GM19452 (cell line): ENCODE data around the gene AKAP5.
"Not testable (repeated sequence)": the region's sequence is repeated elsewhere in the genome, so short reads cannot be mapped to it uniquely, and the experiment has no call there.

Experiments
- ATAC-seq: cut with Tn5 transposase; IDR thresholded peaks from one replicate; pipeline ENCODE4 v1.9.1; 2021; ENCODE audit not compliant: unreplicated experiment

Gene AKAP5

DNA sequence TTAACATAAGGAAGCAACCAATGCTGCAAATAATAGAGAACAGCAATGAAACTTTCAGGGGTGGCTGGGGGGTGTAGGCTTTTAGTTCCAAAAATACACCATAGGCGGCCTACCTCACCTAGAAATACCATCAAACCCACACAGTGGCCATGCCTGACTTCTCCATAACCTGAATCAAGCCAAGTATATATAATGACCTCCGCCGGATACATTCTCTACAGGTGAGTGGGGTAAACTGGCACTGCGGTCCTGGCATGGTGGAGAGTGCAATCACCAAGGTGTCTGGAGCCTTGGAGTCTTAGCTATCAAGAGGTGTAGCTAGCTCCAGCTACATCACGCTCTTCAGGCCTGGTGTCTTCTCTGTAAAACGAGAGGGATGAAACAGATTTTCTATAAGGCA lies 37.2 kb downstream of the AKAP5 start:
- ATAC-seq, result no peak

DNA sequence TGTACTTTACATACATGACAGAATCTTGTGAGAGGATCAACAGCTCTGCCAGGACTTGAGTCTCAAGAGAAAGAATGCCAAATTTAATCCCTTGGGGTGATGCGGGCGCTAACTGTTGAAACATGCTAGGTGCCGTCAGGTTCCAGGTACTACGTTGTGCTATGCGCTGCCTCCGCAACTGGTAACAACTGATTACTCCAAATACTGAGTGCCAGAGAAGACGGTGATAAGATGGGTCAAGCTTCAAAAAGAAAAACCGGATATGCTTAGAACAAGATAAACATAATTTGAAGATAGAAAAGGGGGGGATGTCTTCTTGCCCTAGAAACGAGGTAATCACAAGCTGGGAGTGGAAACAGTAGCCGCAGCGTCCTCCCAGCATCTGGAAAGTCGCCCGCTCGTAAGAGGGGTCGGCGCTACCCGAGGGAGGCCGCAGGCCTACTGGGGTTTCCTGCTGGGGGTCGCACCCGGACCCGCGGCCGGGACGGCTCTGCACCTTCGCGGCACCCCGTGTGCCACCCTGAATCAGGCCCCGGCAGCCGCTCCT lies 37.7 kb downstream of the AKAP5 start:
- ATAC-seq, result no peak

DNA sequence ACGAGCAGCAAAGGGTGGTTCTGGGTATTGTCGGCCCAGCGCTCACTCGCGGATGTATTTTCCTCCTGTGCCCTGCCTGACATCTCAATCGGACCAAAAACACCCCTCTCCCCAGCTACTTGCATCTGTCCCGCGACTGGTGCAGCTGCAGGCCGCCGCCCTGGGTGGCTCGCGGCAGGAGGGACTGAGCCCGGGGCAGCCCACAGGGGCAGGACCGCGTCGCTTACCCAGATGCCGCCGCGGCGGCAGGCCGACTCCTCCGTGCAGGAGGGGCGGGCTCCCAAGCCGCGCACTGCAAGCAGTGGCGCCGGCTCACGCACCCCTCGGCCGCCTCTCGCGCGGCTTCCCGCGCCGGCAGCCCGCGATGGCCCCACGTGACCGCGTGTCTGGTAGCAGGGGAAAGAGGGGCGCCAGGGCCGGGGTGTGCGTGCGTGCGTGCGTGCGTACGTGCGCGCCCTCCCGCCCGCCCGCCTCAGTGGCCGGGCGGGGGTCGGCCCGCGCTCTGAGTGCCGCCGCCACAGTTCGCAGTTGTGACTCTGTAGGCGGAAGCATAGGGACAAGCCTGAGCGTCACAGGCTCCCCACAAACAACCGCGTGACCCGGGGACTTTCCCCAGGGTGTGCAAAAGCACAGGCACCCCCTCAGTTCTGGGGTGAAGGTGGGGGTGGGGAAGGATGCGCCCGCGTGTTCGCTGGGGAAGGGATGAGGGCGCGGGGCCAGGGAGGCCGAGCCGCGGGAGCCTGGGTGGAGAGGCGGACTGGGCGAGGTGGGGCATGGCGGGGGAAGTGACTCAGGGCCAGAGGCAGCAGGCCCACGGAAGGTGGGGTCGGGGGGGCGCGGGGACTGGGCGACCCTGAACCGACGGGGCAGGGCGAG lies 38.4 kb downstream of the AKAP5 start, which contains the start of gene ZBTB25:
TSS of gene ZBTB25 (minus strand) at position 405 of the 876 bp plus-strand sequence. CDS start 13,305 bp downstream, outside the sequence.
- peak; percentile 60 for ATAC-seq

DNA sequence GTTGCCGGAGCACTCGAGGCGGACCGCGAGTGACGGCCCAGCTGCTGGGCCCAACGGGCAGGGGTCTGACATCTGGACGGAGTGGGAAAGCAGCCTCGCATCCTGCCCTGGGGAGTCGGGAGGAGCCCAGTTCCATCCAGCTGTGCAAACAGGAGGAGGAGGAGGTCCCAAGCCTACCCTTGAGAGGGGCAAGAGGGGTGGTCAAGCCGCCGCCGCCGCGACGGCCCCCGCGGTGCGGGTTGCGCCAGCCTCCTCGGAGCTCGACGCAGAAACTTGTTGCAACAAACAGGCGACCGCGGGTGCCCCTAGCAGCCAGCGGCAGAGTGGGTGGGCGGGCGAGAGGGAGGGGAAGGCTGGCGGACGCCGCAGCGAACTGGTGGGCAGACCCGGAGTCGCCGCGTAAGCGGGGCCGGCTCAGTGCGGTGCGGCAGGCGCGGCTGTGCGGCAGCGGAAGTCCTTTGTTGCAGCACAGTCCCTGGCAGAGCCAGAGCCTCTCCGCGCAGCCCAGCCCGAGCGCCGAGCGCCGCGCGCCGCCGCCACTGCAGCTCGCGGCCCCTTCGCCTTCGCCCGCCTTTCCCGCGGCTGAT lies 39.1 kb downstream of the AKAP5 start, which contains the start of gene ZBTB1:
TSS of gene ZBTB1 (plus strand) at position 461 of the 587 bp plus-strand sequence. CDS start 16,735 bp downstream, outside the sequence.
- ATAC-seq, result peak; percentile 23

DNA sequence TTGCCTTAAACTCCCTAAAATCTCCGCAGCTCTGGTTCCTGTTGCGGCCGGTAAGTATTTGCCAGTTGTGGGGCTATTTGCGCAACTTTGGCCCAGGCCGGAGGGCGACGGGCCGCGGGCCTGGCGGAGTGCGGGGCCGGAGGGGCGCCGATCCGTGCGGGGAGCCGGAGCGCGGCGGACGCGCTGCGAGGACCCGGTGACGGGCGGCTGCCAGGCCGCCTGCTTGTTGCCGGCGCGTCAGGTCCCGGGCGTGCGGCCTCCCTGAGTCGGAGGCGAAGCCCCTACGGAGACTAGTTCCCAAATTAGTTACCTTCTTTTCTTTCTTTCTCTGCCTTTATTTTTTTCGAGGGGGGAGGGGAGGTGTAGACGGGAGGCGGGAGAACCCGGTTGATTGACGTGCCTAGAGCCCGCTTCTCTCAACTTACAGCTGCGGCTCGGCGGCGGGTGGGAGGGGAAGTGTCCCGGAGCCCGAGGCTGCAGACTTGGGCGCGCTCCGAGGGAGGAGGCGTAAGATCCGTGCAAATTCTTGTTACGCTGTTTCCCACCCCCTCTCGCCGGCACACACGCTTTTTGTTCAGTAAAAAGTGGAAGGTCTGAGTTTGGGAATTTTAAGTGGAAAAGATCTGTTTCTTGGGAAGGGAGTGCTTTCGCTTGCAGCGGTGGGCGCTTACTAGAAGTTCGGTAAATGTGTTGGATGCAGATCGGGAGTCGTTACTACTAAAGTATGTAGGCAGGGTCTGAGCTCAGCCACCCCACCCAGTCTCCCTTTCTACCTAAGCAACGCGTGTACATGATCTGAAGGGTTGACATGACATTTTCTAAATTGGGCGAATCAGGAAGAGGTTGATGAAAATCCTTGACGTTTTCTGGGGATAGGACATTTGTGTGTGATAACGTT lies 39.8 kb downstream of the AKAP5 start:
- peak; percentile 23 for ATAC-seq

DNA sequence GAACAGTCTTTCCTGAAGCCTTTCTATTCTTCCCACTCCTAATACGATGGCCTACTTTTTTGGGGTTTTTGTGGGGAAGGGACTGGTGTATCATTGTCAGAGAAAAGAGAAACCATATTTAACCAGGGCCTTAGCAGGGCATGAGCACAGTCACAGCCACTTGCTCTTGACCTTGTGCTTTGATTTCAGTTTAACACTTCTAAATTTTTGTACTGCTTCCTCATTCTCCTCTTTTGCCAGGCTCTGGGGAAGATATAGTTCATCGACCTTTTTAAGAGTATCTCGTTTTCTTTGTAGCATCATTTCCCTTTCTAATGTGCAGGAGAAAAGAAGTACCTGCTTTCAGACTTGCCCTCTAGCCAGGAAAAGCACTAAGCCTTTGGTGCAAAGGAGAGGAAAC lies 41.4 kb downstream of the AKAP5 start:
- ATAC-seq, result no peak

DNA sequence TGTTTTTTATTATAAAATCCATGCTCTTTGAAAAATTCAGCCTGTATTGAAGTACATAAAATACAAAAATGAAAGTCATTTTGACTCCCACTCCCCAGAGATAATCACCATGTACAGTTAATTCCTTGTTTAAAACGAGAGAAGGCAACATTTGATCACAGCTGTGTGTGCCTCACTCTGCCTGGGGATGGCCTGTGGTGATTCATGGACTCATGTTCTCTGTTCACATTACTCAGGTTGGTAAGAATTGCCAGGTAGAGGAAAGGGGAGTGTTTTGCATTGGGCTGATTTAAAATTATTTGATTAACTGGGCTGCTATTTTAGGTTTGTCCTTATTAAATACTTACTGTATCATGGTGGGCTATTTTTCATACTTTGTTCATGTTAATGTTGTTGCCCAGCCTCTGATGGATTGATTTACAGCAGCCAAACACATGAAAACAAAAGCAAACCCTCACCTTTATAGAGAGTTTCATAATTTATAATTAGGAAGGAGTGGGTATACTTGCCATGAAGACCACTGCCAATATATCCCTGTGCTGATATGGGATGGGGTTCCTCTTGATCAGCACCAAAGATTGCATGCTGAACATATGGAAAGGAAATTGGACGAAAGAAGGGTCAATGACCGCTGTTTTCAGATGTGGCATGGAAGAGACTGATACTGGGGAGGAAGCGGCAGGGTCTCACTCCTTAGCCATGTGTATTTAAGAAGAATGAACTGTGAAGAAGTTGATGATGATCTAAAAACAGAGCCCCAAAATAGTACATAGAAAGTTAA lies 42.3 kb downstream of the AKAP5 start:
- no peak for ATAC-seq

DNA sequence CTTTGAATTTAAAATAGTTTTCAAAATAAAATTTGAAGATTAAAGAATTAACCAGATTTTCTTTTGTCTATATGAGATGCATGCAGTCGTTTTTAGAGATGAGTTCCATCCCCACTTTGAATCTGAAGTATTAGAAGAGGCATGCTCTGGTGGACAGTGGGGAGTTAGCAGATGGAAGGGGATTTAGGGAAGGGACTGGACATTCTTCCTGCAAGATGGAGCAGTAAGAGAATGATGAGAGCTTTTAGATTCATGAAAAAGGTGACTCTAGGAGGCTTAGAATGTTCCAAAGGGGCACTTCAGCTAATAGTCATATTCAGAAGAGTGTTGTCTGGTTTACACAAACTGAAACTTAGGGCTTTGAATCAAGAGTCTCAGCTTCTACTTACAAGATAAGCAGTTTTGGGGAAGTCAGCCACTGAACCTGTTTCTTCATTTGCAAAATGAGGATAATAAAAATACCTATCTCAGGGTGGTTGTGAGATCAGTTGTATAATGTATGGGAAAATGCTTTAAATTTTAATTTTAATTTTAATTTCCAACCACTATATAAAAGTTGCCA lies 43.0 kb downstream of the AKAP5 start:
- no peak for ATAC-seq

DNA sequence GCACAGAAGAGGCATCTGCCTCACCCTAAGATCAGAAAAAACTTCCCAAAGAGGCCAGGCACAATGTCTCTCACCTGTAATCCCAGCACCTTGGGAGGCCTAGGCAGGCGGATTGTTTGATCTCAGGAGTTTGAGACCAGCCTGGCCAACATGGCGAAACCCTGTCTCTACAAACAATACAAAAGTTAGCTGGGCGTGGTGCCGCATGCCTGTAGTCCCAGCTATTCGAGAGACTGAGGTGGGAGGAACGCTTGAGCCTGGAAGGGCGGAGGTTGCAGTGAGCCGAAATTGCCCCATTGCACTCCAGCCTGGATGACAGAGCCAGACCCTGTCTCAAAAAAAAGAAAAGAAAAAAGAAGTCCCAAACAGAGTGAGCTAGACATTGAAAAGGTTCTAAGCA lies 43.7 kb downstream of the AKAP5 start:
- ATAC-seq, result no peak

DNA sequence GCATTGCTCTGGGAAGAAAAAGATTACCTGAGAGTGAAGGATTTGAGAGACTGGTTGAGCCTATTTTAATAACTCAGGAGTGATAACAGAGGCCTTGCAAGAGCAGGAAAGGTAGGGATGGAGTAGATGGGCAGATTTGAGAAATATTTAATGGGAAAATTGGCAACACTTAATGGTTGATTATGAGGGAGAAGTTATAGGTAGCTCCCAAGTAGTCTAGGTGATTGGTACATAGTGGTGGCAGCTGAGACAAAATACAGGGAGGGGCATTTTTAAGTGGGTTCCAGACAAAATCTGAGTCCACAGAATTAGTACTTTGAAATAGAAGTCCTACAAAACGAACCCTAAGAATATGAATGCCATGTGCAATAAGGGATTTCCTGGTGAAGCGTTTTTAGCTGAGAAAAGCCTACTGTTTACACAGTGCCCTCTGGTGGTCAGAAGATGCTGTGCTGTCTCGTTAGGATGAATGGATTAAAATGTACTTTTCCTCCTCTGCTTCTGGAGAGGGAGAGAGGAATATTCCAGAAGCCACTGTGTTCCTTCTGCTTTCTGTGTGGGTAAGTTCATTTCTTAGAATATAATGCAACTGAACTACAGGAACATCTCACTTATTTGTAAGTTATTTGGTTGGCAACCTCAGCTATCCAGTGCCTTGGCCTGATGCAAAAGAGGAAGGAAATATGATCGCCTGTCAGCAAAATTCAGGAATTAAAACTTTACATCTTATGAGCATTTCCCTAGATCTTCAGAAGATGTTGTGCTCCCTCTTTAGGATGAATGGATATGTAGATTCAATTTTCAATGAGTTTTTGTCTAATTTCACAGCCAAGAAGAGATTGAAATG lies 45.7 kb downstream of the AKAP5 start:
- peak; percentile 36 for ATAC-seq

DNA sequence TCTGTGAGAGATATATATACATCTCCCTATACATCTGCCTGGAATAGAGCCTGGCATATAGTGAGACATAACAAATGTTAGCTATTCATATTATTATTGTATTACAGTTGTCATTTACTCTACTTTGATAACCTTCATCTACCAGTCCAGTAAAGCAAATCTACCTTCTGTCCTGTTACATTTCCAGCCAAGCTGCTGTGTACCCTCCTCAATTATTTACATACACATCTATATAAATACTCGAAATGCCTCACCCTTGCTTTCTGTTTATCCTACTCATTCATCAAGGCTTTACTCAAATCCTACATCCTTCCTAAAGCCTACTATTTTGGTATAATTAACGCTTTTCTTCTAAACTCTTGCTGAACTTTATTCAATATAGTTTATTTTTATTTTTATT lies 48.0 kb downstream of the AKAP5 start:
- ATAC-seq, result no peak

DNA sequence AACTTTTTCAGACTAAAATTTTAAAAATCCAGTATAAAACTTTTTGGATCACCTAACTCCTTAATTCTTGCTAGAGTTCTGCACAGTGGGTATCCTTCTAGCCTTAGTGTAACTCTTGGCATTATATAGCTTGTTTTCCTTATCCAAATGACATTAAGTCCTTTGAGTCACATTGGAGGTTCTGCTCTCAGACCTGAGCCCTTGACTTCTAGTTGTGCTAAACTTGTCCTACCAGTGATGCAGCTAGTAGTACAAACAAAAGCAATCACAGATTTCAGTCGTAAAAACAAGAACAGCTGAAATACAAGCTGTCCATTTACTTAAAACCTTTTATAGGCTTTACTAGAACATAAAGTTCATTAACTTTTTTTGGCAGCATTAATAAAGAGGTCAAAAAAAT lies 49.8 kb downstream of the AKAP5 start:
- ATAC-seq, result no peak

DNA sequence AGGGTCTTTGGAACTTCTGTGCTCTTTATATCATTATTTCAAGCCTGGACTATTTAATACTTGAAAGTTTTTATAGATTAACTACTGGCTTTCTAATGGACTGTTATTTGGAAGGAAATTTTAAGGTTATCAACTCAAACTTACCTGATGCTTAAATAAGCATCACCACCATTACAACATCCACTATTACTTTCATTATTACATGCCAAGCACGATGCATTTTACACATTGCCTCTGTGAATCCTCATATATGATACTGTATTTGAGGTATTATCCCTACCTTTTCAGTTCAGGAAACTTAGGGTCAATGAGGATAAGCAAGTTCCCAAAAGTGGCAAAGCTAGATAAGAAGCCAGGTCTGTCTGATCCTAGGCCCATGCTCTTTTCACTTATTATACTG lies 51.7 kb downstream of the AKAP5 start:
- no peak for ATAC-seq

DNA sequence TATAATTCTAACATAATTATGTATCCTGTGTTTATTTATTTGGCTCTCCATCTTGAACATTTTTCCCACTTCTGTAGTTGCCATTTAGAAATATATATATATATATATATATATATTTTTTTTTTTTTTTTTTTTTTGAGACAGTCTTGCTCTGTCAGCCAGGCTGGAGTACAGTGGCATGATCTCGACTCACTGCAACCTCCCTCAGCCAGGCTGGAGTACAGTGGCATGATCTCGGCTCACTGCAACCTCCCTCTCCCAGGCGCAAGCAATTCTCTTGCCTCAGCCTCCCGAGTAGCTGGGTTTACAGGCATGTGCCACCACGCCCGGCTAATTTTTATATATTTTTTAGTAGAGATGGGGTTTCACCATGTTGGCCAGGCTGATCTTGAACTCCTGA lies 52.4 kb downstream of the AKAP5 start:
- ATAC-seq, result not testable (repeated sequence)

DNA sequence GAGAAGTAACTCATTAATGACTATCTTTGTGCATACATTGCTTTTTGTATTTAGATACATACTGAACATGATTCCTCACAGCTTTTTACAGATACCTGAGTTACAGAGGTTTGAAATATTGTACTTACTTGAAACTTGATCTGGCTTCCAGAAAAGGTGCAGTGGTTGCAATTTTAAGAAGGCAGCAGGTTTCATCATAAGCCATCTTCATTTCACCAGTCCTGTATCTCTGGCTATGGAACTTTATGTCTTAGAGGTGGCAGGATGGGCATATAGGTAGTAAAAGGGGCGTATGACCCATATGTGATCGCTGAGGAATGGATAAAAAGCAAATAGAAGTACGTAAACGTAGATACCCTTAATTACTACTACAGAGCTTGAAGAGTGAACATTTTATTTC lies 52.9 kb downstream of the AKAP5 start:
- ATAC-seq, result no peak

DNA sequence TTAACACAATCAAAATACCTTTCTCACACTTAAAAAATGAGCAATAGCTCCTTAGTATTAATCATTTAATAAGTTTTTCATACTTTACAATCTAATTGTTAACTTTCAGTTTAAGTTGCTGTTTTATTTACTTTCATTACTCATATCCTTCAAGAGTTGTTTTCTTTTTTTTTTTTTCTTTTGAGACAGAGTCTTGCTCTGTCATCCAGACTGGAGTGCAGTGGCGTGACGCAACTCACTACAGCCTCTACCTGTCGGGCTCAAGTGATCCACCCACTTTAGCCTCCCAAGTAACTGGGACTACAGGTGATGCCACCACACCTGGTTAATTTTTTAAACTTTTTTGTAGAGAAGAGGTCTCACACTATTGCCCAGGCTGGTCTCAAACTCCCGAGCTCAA lies 55.4 kb downstream of the AKAP5 start:
- ATAC-seq, result no peak

DNA sequence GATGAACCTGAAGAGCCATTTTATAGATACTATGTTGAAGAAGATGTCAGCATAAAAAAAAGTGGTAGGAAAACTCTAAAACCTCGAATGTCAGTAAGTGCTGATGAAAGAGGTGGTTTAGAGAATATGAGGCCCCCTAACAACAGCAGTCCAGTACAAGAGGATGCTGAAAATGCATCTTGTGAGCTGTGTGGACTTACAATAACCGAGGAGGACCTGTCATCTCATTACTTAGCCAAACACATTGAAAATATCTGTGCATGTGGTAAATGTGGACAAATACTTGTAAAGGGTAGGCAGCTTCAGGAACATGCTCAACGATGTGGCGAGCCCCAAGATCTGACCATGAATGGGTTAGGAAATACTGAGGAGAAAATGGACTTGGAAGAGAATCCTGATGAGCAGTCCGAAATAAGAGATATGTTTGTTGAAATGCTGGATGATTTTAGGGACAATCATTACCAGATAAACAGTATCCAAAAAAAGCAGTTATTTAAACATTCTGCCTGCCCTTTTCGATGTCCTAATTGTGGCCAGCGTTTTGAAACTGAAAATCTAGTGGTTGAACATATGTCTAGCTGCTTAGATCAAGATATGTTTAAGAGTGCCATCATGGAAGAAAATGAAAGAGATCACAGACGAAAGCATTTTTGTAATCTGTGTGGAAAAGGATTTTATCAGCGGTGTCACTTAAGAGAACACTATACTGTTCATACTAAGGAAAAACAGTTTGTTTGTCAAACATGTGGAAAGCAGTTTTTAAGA lies 57.5 kb downstream of the AKAP5 start:
- ATAC-seq, result no peak
